HFF-Myc (cell line): ENCODE results near the gene TMTC3.

Experiments
- DNase-seq: peaks from one replicate; pipeline ENCODE4 v3.0.0-alpha.2; 2011; ENCODE audit warnings: low read depth; ENCODE audit errors: extremely low read depth
- H3K4me3 ChIP-seq: replicated peaks from 2 replicates; pipeline ENCODE4 v1.5.1; 2011; ENCODE audit warnings: low read depth, mild to moderate bottlenecking, control low read depth, low read length
- CTCF ChIP-seq: IDR thresholded peaks from 2 replicates; pipeline ENCODE4 v1.5.1; 2012; ENCODE audit warnings: mild to moderate bottlenecking, low read depth, low read length, control low read depth; ENCODE audit errors: missing control alignments

The TMTC3 gene

GRCh38 chr12:88182416-88182815, 40.3 kb downstream of the TMTC3 start:
- no peak for DNase-seq

DNA sequence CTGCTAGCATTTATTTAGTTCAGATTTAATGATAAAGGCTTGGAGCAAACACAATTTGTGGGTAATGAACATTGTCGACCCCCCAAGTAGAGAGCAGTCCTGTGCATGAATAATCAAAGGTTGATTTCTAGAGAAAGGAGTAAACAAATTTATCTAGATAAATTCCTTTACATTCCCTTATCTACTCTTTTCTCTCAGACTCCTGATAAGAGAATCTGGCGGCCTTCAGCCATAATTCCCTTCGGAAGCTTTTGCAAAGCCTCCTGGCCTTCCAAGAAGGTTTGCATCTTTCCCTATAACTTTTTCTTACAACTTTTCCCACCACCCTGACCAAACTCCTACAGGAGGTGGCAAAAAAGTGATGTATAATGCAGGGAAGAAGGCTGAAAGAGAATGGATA, 42.1 kb downstream of the TMTC3 start:
- no peak for DNase-seq
- no peak overlapping the region for H3K4me3 ChIP-seq
- TF ChIP-seq CTCF: no peak

More at GRCh38 chr12:88182416-88182815, 40.3 kb downstream of the TMTC3 start:
- H3K4me3 ChIP-seq: no peak overlapping the region
- TF ChIP-seq CTCF: no peak

DNA sequence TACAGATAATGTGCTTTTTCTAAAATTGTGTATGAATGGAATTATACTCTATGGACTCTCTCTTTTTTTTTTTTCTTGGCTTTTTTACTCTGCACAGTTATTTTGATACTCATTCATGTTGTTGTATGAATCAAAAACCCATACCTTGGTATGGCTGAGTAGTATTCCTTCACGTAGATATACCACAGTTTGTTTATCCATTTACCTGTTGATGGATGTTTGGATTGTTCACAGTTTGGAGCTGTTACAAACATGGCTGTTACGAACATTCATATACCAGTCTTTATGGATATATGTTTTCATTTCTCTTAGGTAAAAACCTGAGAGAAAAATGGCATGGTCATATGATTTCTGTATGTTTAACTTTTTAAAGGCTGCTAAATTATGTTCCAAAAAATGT, 43.2 kb downstream of the TMTC3 start:
- no peak overlapping the region for H3K4me3 ChIP-seq
- TF ChIP-seq CTCF: no peak
- no peak for DNase-seq

DNA sequence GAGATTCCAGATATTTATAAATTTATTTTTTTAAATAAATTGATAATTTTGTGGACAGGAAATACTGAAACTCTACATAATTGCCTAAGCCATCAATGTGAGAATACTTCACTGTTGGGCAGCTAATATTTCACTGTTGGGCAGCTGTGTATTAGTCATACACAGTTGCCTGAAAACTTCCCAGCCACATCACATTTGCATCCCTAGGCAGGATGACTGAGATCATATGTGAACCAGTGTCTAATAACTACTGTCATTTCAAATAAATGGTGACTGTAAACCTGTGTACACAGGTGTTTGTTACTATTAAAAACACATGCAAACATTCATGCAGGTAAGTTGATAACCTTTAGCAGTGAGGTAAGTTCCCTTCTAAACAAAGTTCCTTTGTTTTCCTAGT, 43.9 kb downstream of the TMTC3 start:
- DNase-seq: peak; percentile 42
- no peak for TF ChIP-seq CTCF
- H3K4me3 ChIP-seq: no peak overlapping the region

- no peak overlapping the region for H3K4me3 ChIP-seq
- no peak for TF ChIP-seq CTCF
- no peak for DNase-seq
Measured at GRCh38 chr12:88187571-88187970, 45.5 kb downstream of the TMTC3 start.

- no peak for DNase-seq
- no peak for TF ChIP-seq CTCF
Measured at GRCh38 chr12:88188180-88188579, 46.1 kb downstream of the TMTC3 start.

GRCh38 chr12:88192426-88192825, 50.3 kb downstream of the TMTC3 start:
- no peak overlapping the region for H3K4me3 ChIP-seq
- DNase-seq: no peak
- TF ChIP-seq CTCF: no peak

More at GRCh38 chr12:88188180-88188579, 46.1 kb downstream of the TMTC3 start:
- no peak overlapping the region for H3K4me3 ChIP-seq
